Heart right ventricle (tissue), 16 donors: ENCODE data around the gene ACAN. TPM values are rescaled to one million over a fixed set of nuclear protein-coding genes. Genes with fewer than 3 reads are reported as not detected.
A peak's percentile ranks its signal among the peaks of the same experiment; 100 is the strongest.

Experiments
- ATAC-seq, 8 donors: fragments of 200-7000 bp; cut with Tn5 transposase; one replicate each; pipeline ENCODE4 v1.9.1; 2020; ENCODE audit warnings: mild to moderate bottlenecking in 8 of 8, moderate library complexity in 8 of 8, moderate number of reproducible peaks in 1 of 8
- DNase-seq, 2 donors: peaks; one replicate each; pipeline ENCODE4 v3.0.0-alpha.2; 2020
- H3K27ac ChIP-seq, 10 donors: fragments of 200-600 bp; sonication (generic) in 2 of 10; one replicate each; pipeline versions ENCODE4 v1.5.0 to v1.8.0; 2020 to 2022; ENCODE audit warnings: mild to moderate bottlenecking in 3 of 10
- H3K27me3 ChIP-seq, 7 donors: fragments of 200-600 bp; one replicate each; pipeline ENCODE4 v1.8.0; 2021 to 2022; ENCODE audit warnings: mild to moderate bottlenecking in 2 of 7
- H3K36me3 ChIP-seq, 9 donors: fragments of 200-600 bp; sonication (generic) in 1 of 9; one replicate each; pipeline versions ENCODE4 v1.5.0 to v1.8.0; 2020 to 2022; ENCODE audit warnings: mild to moderate bottlenecking in 2 of 9
- H3K4me1 ChIP-seq, 9 donors: fragments of 200-600 bp; sonication (generic) in 1 of 9; one replicate each; pipeline versions ENCODE4 v1.5.0 to v1.8.0; 2020 to 2022; ENCODE audit warnings: mild to moderate bottlenecking in 4 of 9
- H3K4me3 ChIP-seq, 10 donors: fragments of 200-600 bp; sonication (generic) in 2 of 10; one replicate each; pipeline versions ENCODE4 v1.5.0 to v1.8.0; 2020 to 2022; ENCODE audit warnings: mild to moderate bottlenecking in 7 of 10, moderate library complexity in 2 of 10
- H3K9me3 ChIP-seq, 11 donors: fragments of 200-600 bp in 10 of 11; sonication (generic) in 2 of 11; one replicate each; pipeline versions ENCODE4 v1.5.0 to v1.8.0; 2013 to 2022; ENCODE audit warnings: mild to moderate bottlenecking in 2 of 11, control low read depth in 1 of 11, moderate library complexity in 1 of 11
- WGBS, 2 donors: extraction: QIAGEN DNeasy Blood & Tissue Kit; methylation state at CpG; one replicate each; pipeline ENCODE4 v1.1.7; 2013; ENCODE audit warnings: inconsistent platforms in 1 of 2; 5-methylcytosine and 5-hydroxymethylcytosine counted together
- intact Hi-C, 10 donors: fragments of 100-400 bp; cut with DNase I; formaldehyde crosslinking; loops; one replicate each; pipeline versions ENCODE4 v1.11.1 to v1.14.2; 2022
- polyA plus RNA-seq, 2 donors: library from polyadenylated mRNA; stranded (reverse); fragments of 200-250 nt; gene quantifications; one replicate each; pipeline ENCODE4 v1.2.3, GENCODE V29; 2013
- total RNA-seq, 10 donors: library from RNA; stranded (reverse); fragmentation: NEBNext Ultra II Directional in 3 of 10; extraction: Animal tissue kit (Norgen Biotek cat#: 25700) in 3 of 10; gene quantifications; one replicate each; pipeline versions ENCODE4 v1.2.1 to v1.2.4, GENCODE V29; 2021 to 2023
- TF ChIP-seq, protein P1 (sequence below), 9 donors: fragments of 200-600 bp; sonication (generic) in 2 of 9; IDR thresholded peaks; one replicate each; pipeline versions ENCODE4 v1.5.0 to v1.8.0; 2021 to 2022; ENCODE audit warnings: antibody characterized with exemption in 9 of 9, mild to moderate bottlenecking in 5 of 9, moderate library complexity in 1 of 9
- donor health status: Arrhythmogenic right ventricular cardiomyopathy.
- donor health status: ischemic (EF 13 %, LVEDD 7.1; RV severe dilation, severe dysfunction).
- donor health status: healthy with polysubstance abuse.
- donor health status: DM: no; HTN: yes; CAD: no.
- donor health status: DM: no; HTN: no; CAD: no.
- donor health status: ischemic (EF 25% LVEDD 6.9; RV normal size, moderate dysfunction).
- donor health status: ischemic (EF 25% LVEDD 5.7; RV mildly dilated, moderate dysfunction).
- donor health status: healthy.
- donor health status: DM: yes; HTN: yes; CAD: no.
- donor health status: Ischemic cardiomyopathy.
- donor health status: ischemic (EF 35%, LVEDD 5.7; RV mildly dilated, moderate dysfunction).
- donor health status: nonischemic (EF 11% LVEDD 7.7; RV severe dilation, severe dysfunction).
- donor health status: DM: yes; HTN: yes; CAD: no.
- donor health status: PGD.
- donor health status: ischemic (EF 29% LVEDD 5.4; RV normal size, mild dysfunction).
- donor health status: nonischemic (EF 23%, LVEDD 6.1; RV moderate dilation, normal function).

Gene ACAN
- total and polyA plus RNA-seq, 12 donors = 0.08 to 0.66 (median 0.19) TPM; not detected in 2

DNA sequence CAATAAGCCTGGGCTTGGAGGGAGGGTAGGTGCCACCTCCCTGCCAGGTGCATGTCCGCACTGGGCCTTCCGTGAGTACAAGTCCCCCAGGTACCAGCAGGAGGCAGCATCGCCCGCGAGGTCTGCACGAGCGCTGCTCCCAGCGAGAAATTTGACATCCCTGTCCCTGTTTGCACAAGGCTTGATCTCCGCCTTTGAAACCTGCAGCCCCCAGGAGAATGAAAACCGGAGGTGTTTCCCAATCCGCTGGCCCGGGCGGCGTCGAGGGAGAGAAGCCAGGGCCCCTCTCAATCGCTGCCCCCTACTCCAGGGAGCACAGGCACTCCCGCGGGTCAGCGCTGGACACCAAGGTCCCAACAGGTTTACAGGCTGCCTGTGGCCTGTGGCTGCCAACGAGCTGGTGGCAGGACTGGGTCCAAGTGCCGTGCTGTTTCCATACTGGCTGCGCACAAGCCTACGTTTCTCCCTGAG is 91.1 kb downstream of the ACAN start:
- intact Hi-C loops = loop anchor here in 2 of 10 donors (10.0 kb wide), 2 partner anchors 240 to 270 kb away; partner anchors contain the start of gene AEN (in 1 of the 2)
- H3K4me3 ChIP-seq = peak overlapping the region; percentile 22 to 80 (median 62)
- ATAC-seq (peak in 5 of 8 donors; percentile 1 to 41 (median 15)), DNase-seq (peak in 1 of 2 donors; percentile 63)
- H3K27ac ChIP-seq = peak overlapping the region in 2 of 10 donors; percentile 65 to 88
- 2 to 4% methylated on average over 23 of the region's 23 CpGs for WGBS, 2 donors
- no peaks in the 10 kb centered on the region for H3K9me3 ChIP-seq
- H3K36me3 ChIP-seq = peaks cover 0 to 16% (median 7%) of the 10 kb centered on the region in 9 donors
- peaks cover 24 to 55% (median 44%) of the 10 kb centered on the region in 9 donors for H3K4me1 ChIP-seq
- TF ChIP-seq, protein P1, sequence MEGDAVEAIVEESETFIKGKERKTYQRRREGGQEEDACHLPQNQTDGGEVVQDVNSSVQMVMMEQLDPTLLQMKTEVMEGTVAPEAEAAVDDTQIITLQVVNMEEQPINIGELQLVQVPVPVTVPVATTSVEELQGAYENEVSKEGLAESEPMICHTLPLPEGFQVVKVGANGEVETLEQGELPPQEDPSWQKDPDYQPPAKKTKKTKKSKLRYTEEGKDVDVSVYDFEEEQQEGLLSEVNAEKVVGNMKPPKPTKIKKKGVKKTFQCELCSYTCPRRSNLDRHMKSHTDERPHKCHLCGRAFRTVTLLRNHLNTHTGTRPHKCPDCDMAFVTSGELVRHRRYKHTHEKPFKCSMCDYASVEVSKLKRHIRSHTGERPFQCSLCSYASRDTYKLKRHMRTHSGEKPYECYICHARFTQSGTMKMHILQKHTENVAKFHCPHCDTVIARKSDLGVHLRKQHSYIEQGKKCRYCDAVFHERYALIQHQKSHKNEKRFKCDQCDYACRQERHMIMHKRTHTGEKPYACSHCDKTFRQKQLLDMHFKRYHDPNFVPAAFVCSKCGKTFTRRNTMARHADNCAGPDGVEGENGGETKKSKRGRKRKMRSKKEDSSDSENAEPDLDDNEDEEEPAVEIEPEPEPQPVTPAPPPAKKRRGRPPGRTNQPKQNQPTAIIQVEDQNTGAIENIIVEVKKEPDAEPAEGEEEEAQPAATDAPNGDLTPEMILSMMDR (IDR thresholded peaks at IDR 0.05) = peak; percentile 34 to 82 (median 72)
- peaks cover 0 to 24% (median 0%) of the 10 kb centered on the region in 7 donors for H3K27me3 ChIP-seq

DNA sequence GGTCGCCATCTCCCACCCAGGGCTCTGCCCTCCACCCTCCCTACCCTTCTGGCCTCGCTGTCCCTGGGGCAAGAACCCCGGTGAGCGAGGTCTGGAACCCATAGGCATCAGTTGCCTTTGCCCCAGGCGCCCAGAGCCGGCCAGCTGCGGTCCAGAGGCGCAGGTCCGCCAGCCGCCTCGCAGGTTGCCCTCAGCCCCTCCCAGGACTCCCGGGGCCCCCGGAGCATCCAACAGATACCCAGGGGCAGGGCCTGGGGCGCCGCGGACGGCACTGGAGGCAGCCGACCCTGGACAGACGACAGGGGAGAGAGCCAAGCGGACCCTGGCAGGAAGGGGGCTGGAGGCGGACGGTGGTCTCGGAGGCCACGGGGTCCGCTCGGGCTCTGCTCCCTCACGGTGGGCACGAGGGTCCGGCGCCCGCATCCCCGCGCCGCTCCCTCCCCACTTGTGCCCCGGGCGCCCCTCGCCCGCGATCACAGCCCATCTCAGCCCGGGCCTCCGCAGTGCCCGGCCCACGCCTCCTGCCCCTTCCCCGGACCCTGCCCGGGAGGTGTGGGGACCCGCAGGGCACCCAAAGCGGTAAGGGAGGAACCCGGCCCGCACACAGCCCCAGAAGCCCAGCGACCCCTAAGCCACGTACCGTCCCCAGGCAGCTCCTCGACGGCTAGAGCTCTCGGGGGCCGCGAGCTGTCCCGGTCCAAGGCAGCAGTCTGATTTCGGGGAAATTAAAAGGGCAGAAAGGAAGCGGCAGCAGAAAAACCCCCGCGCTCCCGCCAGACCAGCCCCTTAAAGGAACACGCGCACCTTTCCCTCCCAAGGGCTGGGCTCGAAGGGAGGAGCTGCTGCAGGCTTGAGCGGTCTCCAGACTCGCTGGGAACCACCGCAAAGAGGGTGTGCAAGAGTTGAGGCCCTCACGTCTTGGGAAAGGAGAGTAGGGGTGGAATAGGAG is 91.9 kb downstream of the ACAN start, which contains the start of gene HAPLN3:
HAPLN3 (minus strand) TSS at position 726 of the 949 bp plus-strand sequence. CDS start 8,246 bp downstream, outside the sequence.
- Histone ChIP-seq H3K27me3 (peaks cover 0 to 24% (median 0%) of the 10 kb centered on the region in 7 donors), H3K27ac (peak within 1 kb of the TSS in 6 of 10 donors; percentile 62 to 91 (median 80)), H3K9me3 (no peaks in the 10 kb centered on the region), H3K4me1 (peaks cover 24 to 62% (median 44%) of the 10 kb centered on the region in 9 donors), H3K36me3 (peaks cover 0 to 18% (median 12%) of the 10 kb centered on the region in 9 donors), H3K4me3 (peak within 1 kb of the TSS; percentile 22 to 80 (median 62))
- intact Hi-C loops = loop anchor here in 4 of 10 donors (5.0 to 10.0 kb wide), 3 partner anchors 240 to 273 kb away; partner anchors contain the start of gene AEN (in 3 of the 4)
- ATAC-seq = peak in 6 of 8 donors; percentile 6 to 24 (median 8)
- 2 to 3% methylated on average over 69 to 70 of the region's 70 CpGs for WGBS, 2 donors
- TF ChIP-seq, protein P1 (IDR thresholded peaks at IDR 0.05) = no peak
- peak in 1 of 2 donors; percentile 40 for DNase-seq

DNA sequence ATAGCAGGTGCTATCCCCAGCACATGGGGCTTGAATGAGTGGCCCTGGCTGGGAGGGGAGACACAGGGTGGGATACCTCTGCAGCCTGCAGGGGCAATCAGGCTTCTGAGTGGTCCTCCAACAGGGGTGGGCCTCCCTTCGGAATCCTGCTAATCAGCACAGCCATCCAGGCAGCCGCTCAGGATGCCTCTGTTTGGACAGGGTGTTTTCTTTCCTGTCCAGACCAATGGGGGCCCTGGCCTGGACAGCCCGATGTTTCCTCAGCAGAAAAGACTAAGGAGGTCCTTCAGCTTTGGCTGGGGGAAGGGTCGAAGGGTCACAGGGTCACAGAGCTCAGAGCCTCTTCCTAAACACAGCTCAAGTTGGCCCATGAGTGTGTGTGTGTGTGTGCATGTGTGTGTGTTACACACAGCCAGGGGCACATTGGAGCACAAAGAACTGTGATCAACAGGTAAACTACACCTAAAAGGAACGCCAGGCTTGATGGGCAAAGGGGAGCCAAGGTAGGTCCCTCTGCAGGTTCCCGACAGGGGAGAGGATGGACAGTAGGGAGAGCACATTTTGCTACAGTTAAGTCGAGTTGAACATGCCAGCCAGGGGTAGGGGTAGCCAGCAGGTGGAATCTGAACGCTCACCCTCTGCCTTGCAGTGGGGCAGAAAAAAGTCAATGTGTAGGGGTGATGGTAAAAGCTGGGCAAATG is 93.2 kb downstream of the ACAN start:
- H3K4me1 ChIP-seq = peaks cover 27 to 72% (median 44%) of the 10 kb centered on the region in 9 donors
- peaks cover 0 to 24% (median 0%) of the 10 kb centered on the region in 7 donors for H3K27me3 ChIP-seq
- H3K4me3 ChIP-seq = peak overlapping the region in 1 of 10 donors; percentile 33
- peaks cover 0 to 28% (median 13%) of the 10 kb centered on the region in 9 donors for H3K36me3 ChIP-seq
- TF ChIP-seq, protein P1 (IDR thresholded peaks at IDR 0.05) = no peak
- ATAC-seq (peak in 2 of 8 donors; percentile 4 to 10), DNase-seq (no peak)
- H3K27ac ChIP-seq = peak overlapping the region in 9 of 10 donors; percentile 37 to 91 (median 79)
- no peaks in the 10 kb centered on the region for H3K9me3 ChIP-seq
- WGBS, 2 donors = 65 to 67% methylated on average over 8 of the region's 8 CpGs
- intact Hi-C loops = loop anchor here in 4 of 10 donors (2.0 to 10.0 kb wide), 4 partner anchors 242 to 276 kb away; partner anchors contain the start of gene AEN (in 4 of the 4)
